Upper lobe of left lung (tissue), 4 donors: Measurements from ENCODE around the gene TSPAN32.

ENCODE experiments used
- POLR2AphosphoS5 ChIP-seq, 2 donors: sonication (generic); formaldehyde crosslinking; IDR thresholded peaks; one replicate each; pipeline ENCODE4 v1.5.1; 2017; ENCODE audit warnings: antibody characterized with exemption in 2 of 2
- TF ChIP-seq, protein P1 (sequence below), 6 experiments: fragments of 450-650 bp in 4 of 6; fragments of 200-600 bp in 2 of 6; sonication (generic) in 2 of 6; IDR thresholded peaks; one replicate each; pipeline ENCODE4 v1.5.1; 2016 to 2019; ENCODE audit warnings: antibody characterized with exemption in 6 of 6

DNA sequence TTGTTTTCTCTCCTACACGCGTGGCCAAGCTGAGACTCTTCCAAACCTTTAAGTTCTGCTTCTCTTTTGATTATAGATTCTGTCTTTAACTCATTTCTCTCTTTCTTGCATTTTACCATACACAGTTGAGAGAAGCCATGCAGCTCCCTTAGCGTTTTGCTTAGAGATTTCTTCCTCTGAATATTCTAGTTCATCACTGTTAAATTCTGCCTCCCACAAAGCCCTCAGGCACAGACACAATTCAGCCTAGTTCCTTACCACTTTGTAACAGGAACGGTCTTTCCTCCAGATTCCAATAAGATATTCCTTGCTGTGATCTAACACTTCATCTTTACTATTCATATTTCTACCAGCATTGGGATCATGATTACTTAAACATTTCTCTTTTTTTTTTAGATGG lies 50.6 kb downstream of the TSPAN32 start:
- TF ChIP-seq, protein P1, sequence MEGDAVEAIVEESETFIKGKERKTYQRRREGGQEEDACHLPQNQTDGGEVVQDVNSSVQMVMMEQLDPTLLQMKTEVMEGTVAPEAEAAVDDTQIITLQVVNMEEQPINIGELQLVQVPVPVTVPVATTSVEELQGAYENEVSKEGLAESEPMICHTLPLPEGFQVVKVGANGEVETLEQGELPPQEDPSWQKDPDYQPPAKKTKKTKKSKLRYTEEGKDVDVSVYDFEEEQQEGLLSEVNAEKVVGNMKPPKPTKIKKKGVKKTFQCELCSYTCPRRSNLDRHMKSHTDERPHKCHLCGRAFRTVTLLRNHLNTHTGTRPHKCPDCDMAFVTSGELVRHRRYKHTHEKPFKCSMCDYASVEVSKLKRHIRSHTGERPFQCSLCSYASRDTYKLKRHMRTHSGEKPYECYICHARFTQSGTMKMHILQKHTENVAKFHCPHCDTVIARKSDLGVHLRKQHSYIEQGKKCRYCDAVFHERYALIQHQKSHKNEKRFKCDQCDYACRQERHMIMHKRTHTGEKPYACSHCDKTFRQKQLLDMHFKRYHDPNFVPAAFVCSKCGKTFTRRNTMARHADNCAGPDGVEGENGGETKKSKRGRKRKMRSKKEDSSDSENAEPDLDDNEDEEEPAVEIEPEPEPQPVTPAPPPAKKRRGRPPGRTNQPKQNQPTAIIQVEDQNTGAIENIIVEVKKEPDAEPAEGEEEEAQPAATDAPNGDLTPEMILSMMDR (IDR thresholded peaks at IDR 0.05), result no peak
- no peak for TF ChIP-seq POLR2AphosphoS5 (IDR thresholded peaks at IDR 0.05)
